Endothelial cell of umbilical vein (primary cell): ENCODE results near the gene PLPP7.

Experiments
- EZH2 ChIP-seq: IDR thresholded peaks from 2 replicates; pipeline ENCODE4 v1.6.1; 2012; ENCODE audit warnings: borderline replicate concordance, low read depth, mild to moderate bottlenecking, moderate library complexity, low read length, inconsistent platforms; ENCODE audit not compliant: severe bottlenecking
- JUN ChIP-seq: IDR thresholded peaks from 2 replicates; pipeline ENCODE4 v1.6.1; 2011; ENCODE audit warnings: borderline replicate concordance, low read depth; ENCODE audit not compliant: insufficient read length, insufficient read depth
- MAX ChIP-seq: IDR thresholded peaks from 2 replicates; pipeline ENCODE4 v1.6.1; 2011; ENCODE audit not compliant: insufficient read depth, insufficient read length
- POLR2A ChIP-seq: IDR thresholded peaks from 2 replicates; pipeline ENCODE4 v1.6.1; 2012; ENCODE audit warnings: low read depth, mild to moderate bottlenecking, control low read depth, low read length
- TF ChIP-seq, protein P1 (sequence below), 2 donors: IDR thresholded peaks; 1 replicate in 1 of 2; 2 replicates in 1 of 2; pipeline ENCODE4 v1.5.1; 2011; ENCODE audit warnings: low read length in 2 of 2, mild to moderate bottlenecking in 2 of 2, moderate library complexity in 2 of 2, control low read depth in 1 of 2, inconsistent platforms in 1 of 2, low read depth in 1 of 2; ENCODE audit not compliant: insufficient read depth in 1 of 2; ENCODE audit errors: extremely low read depth in 1 of 2

DNA sequence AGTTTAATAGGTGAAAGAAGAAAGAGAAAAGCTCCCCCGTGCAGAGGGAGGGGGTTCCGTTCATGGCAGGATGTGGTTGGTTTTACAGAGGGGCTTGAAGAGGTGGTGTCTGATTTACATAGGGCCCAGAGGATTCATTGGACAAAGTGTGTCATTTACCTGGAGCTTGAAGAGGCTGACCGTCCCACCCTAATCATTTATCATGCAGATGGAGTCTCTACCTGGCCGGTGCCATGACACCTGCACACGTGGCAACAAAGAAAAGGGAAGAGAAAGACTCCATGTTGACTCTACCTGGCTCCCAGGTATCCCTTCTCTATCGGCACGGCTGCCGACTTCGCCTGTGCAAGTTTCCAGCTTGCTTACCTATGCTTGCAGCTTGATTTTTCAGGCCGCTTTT, 69.0 kb downstream of the PLPP7 start:
- TF ChIP-seq, protein P1, sequence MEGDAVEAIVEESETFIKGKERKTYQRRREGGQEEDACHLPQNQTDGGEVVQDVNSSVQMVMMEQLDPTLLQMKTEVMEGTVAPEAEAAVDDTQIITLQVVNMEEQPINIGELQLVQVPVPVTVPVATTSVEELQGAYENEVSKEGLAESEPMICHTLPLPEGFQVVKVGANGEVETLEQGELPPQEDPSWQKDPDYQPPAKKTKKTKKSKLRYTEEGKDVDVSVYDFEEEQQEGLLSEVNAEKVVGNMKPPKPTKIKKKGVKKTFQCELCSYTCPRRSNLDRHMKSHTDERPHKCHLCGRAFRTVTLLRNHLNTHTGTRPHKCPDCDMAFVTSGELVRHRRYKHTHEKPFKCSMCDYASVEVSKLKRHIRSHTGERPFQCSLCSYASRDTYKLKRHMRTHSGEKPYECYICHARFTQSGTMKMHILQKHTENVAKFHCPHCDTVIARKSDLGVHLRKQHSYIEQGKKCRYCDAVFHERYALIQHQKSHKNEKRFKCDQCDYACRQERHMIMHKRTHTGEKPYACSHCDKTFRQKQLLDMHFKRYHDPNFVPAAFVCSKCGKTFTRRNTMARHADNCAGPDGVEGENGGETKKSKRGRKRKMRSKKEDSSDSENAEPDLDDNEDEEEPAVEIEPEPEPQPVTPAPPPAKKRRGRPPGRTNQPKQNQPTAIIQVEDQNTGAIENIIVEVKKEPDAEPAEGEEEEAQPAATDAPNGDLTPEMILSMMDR (IDR thresholded peaks at IDR 0.05; ENCODE audit: extremely low read depth in 1 of 2, insufficient read depth in 1 of 2, low read depth in 1 of 2, low read length in 2 of 2), result no peak
- TF ChIP-seq MAX (no peak), EZH2 (no peak), POLR2A (no peak), JUN (no peak)
